HG03135 (cell line): ENCODE data around the gene EME1.
"Not testable (repeated sequence)": the region's sequence is repeated elsewhere in the genome, so short reads cannot be mapped to it uniquely, and the experiment has no call there.

Experiments used
- ATAC-seq: cut with Tn5 transposase; IDR thresholded peaks from one replicate; pipeline ENCODE4 v1.9.1; 2021; ENCODE audit warnings: mild to moderate bottlenecking, moderate library complexity; ENCODE audit not compliant: unreplicated experiment

The EME1 gene

DNA sequence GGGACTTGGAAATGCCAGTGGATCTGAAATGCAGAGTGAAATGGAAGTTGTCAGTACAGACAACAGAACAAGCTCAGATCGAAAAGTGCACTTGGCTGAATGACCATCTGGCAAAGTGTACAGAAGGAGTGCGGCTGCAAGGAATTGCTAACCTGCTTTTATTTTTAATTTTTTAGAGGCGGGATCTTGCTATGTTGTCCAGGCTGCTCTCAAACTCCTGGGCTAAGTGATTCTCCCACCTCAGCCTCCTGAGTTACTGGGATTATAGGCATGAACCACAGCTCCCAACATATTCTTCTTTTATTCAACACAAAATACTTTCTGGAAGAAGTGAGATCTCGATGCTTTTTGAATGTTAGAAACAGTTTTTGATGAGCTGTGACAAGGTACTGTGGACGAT lies 20.7 kb downstream of the EME1 start:
- no peak for ATAC-seq

- ATAC-seq, result no peak
These were observed 21.7 kb downstream of the EME1 start for GRCh38 chr17:50394711-50395110.

- ATAC-seq, result peak; percentile 12
These were observed 23.5 kb downstream of the EME1 start for GRCh38 chr17:50396261-50397110.

- peak; percentile 95 for ATAC-seq
These were observed 24.3 kb downstream of the EME1 start, which contains the start of gene LRRC59 for GRCh38 chr17:50397111-50397918. LRRC59 (minus strand) TSS chr17:50397523; CDS start chr17:50397317, 206 bp downstream.

GRCh38 chr17:50397919-50398285 lies 24.9 kb downstream of the EME1 start:
- ATAC-seq, result no peak

GRCh38 chr17:50398672-50399071 lies 25.6 kb downstream of the EME1 start:
- ATAC-seq, result not testable (repeated sequence)

GRCh38 chr17:50399591-50399990 lies 26.6 kb downstream of the EME1 start:
- not testable (repeated sequence) for ATAC-seq

DNA sequence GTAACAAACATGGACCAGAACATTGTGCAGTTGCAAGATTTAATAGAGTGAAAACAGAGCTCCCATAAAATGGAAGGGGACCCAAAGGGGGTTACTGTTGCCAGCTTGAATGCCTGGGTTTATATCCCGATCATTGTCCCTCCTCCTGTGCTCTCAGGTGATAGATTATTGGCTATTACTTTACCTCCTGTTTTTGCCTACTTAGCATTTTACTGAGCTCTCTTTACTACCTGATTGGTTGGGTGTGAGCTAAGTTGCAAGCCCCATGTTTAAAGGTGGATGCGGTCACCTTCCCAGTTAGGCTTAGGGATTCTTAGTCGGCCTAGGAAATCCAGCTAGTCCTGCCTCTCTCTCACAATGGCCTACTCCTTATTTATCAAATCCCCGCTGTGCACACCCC lies 32.3 kb downstream of the EME1 start:
- ATAC-seq, result not testable (repeated sequence)

GRCh38 chr17:50406578-50406977 lies 33.5 kb downstream of the EME1 start:
- ATAC-seq, result no peak

- no peak for ATAC-seq
These were observed 34.9 kb downstream of the EME1 start for GRCh38 chr17:50407921-50408320.

GRCh38 chr17:50412188-50412732 lies 39.2 kb downstream of the EME1 start:
- ATAC-seq, result no peak

- ATAC-seq, result no peak
These were observed 41.8 kb downstream of the EME1 start for GRCh38 chr17:50414808-50415207.

DNA sequence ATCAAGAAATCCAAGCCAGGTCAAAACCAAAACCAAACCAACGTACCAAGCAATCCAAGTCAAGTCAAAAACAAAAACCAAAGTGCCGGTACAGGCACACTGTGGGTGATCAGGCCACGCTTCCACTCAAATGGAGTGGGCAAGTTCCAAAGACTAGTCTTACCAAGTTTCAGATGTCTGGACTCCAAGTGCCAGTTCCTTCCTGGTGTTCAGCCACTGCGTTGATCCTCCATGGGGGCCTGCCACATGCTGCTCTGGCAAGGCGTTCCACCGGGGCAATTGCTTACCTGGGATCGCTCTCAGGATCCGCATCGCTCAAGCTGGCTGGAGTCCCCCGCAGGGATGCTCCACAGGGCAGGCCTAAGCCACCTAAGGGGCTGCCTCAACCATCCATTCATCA lies 46.5 kb downstream of the EME1 start:
- not testable (repeated sequence) for ATAC-seq

DNA sequence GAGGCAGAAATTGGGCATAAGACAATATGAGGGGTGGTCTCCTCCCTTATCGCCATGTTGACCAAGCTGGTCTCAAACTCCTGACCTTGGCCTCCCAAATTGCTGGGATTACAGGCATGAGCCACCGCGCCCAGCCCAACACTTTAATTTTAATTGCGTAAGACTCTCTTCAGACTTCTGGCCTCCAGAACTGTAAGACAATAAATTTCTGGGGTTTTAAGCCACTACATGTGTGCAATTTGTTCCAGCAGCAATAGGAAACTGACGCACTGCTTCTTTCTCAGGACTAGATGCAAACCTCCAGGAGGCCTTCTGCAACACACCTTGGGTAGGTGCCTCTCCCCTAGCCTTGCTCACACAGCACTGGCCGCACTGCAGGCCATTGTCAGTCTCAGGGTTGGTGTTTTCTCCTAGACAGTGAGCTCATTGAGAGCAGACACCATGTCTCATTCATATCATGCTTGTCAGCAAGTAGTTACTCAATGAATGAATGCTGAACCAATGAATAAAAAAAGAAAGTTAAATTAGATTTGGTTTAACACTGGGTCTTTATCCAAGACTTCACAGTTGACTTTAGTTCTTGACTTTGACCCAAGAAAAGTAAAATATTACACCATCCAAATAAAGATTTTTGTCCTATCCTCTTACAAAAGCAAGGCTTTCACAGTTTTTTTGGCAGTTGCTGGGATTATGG lies 47.5 kb downstream of the EME1 start:
- no peak for ATAC-seq

GRCh38 chr17:50421308-50422051 lies 48.5 kb downstream of the EME1 start:
- no peak for ATAC-seq

- no peak for ATAC-seq
These were observed 49.7 kb downstream of the EME1 start for GRCh38 chr17:50422738-50423137.

- ATAC-seq, result no peak
These were observed 50.6 kb downstream of the EME1 start for GRCh38 chr17:50423553-50424159.

- no peak for ATAC-seq
These were observed 51.4 kb downstream of the EME1 start for GRCh38 chr17:50424246-50424995.

DNA sequence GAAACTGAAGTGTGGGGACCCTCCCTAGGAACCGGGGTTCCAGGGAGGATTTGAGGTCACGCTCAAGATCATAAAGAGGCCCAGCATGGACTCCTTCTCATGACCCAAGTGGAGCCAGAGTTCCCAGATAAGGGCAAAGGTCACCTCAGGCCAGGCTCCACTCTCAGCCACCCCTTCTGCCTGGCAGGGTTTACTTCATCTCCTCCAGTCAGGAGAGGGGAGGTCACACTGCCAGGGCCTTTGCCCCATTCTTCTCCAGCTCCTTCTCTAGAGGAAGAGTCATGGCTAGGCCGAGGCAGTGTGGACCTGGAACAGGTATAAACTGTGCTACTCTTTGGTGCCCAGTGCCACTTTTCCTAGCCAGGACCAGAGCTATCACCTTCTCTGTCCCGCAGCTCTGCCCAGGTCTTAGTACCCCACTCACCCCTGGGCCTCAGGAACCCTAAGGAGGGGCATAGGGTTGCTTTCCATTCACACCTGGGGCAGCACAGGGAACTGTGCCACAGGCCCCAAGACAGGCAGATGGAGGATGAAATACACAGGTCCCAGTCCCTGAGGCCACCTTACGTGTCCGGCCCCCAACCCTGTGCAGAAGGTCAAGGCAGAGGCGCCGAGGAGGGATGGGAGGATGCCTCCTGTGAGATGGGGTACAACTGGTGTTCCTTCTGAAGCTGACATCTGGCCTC lies 52.1 kb downstream of the EME1 start:
- no peak for ATAC-seq
